ENCODE data around the gene UBAC1.

UBAC1 gene

GRCh38 chr9:135971892-135972291 lies 10.7 kb upstream of the UBAC1 start:
- no peak for ATAC-seq
- TF ChIP-seq TCF4 (CRISPR knock-in tag; IDR thresholded peaks at IDR 0.05; ENCODE audit: borderline replicate concordance) (no peak), CSDC2 (CRISPR knock-in tag; IDR thresholded peaks at IDR 0.05) (0 out of 2 replicates have a peak, but pooled peaks have one; percentile 75)

GRCh38 chr9:135971111-135971766 lies 10.1 kb upstream of the UBAC1 start:
- no peak for ATAC-seq

DNA sequence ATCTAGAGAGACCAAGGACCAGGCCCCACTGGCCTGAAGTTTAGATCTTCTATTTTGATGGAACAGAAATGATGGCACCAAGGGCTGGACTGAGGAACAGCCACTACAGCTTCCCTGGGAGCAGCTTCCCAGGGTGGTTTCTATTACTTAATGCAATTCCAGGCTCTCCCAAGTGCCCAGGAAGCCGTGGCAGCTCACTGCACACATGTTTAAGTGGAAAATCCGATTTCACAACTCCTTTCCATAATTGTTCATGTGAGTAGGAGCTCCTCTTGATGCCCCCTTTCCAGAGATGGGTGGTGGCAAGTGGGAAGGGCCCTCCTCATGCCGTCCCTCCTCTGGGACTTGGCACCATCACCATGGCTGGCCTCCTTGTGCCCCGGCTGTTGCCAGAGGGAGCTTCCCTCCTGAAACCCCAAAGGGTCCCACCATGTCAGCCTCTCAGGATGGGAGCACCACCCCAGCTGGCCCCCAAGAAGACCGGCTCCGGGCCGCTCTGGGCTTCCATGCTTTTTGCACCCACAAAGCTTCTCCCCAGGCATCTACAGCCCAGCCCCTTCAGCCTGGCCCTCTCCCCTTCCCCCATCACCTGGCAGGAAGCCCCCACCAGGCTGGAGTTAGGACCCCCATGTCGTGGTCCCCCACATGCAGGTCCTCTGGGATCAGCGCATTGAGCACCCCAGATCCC lies 9.1 kb upstream of the UBAC1 start:
- TF ChIP-seq TCF4 (CRISPR knock-in tag; IDR thresholded peaks at IDR 0.05; ENCODE audit: borderline replicate concordance) (no peak), ZFP30 (CRISPR knock-in tag; IDR thresholded peaks at IDR 0.05) (no peak), ZC3H10 (CRISPR knock-in tag; IDR thresholded peaks at IDR 0.05) (no peak), CREB5 (CRISPR knock-in tag; IDR thresholded peaks at IDR 0.05; ENCODE audit: low read depth) (no peak)
- TF ChIP-seq, protein P1, sequence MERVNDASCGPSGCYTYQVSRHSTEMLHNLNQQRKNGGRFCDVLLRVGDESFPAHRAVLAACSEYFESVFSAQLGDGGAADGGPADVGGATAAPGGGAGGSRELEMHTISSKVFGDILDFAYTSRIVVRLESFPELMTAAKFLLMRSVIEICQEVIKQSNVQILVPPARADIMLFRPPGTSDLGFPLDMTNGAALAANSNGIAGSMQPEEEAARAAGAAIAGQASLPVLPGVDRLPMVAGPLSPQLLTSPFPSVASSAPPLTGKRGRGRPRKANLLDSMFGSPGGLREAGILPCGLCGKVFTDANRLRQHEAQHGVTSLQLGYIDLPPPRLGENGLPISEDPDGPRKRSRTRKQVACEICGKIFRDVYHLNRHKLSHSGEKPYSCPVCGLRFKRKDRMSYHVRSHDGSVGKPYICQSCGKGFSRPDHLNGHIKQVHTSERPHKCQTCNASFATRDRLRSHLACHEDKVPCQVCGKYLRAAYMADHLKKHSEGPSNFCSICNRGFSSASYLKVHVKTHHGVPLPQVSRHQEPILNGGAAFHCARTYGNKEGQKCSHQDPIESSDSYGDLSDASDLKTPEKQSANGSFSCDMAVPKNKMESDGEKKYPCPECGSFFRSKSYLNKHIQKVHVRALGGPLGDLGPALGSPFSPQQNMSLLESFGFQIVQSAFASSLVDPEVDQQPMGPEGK (CRISPR knock-in tag; IDR thresholded peaks at IDR 0.05; ENCODE audit: borderline replicate concordance), result no peak
- ATAC-seq, result no peak

More at GRCh38 chr9:135971111-135971766, 10.1 kb upstream of the UBAC1 start:
- TF ChIP-seq ARNTL (CRISPR knock-in tag; IDR thresholded peaks at IDR 0.05; ENCODE audit: borderline replicate concordance, low read depth) (no peak), TOX (CRISPR knock-in tag; IDR thresholded peaks at IDR 0.05; ENCODE audit: borderline replicate concordance) (no peak), BACH2 (CRISPR knock-in tag; IDR thresholded peaks at IDR 0.05; ENCODE audit: borderline replicate concordance) (no peak), TCF4 (CRISPR knock-in tag; IDR thresholded peaks at IDR 0.05; ENCODE audit: borderline replicate concordance) (no peak), CREB5 (CRISPR knock-in tag; IDR thresholded peaks at IDR 0.05; ENCODE audit: low read depth) (no peak), ZC3H10 (CRISPR knock-in tag; IDR thresholded peaks at IDR 0.05) (no peak), CSDC2 (CRISPR knock-in tag; IDR thresholded peaks at IDR 0.05) (no peak), CSRNP3 (CRISPR knock-in tag; IDR thresholded peaks at IDR 0.05) (no peak), ZNF70 (CRISPR knock-in tag; IDR thresholded peaks at IDR 0.05) (no peak), ZNF8 (CRISPR knock-in tag; IDR thresholded peaks at IDR 0.05) (no peak), ZFP30 (CRISPR knock-in tag; IDR thresholded peaks at IDR 0.05) (no peak)

DNA sequence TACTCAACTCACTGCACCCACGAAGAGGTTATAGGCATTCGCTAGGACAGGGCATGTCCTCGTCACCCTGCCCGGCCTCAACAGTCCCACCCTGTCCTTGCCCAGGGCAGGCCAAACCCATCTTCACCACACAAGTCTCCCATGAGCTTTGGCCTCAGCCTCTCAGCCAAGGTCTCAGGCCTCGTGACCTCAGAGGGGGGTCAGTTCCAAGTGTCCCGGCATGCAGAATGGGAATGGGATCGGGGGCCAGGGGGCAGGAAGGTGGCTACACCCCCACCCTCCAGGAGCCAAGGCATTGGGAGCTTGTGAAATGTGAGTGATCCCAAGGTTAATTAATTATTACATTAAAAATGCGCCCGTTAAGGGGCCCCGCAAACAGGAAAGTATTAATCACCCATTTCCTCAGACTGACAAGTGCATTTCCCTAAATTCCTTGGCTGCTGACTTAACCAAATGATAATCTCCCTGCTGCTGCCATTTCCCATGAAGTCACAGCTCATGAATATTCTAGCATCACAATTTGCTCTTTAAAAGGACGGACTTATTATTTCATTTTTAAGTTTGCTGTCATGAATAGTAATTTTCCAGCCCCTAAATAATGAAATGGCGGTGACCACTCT lies 8.0 kb upstream of the UBAC1 start:
- no peak for ATAC-seq
- no peak for TF ChIP-seq PPARA (CRISPR knock-in tag; IDR thresholded peaks at IDR 0.05; ENCODE audit: borderline replicate concordance)
- TF ChIP-seq ZFP30 (CRISPR knock-in tag; IDR thresholded peaks at IDR 0.05), result no peak
- TF ChIP-seq, protein P1 (CRISPR knock-in tag; IDR thresholded peaks at IDR 0.05; ENCODE audit: borderline replicate concordance), result no peak
- no peak for TF ChIP-seq POU6F1 (CRISPR knock-in tag; IDR thresholded peaks at IDR 0.05; ENCODE audit: borderline replicate concordance, low read depth)
- TF ChIP-seq, protein P2, sequence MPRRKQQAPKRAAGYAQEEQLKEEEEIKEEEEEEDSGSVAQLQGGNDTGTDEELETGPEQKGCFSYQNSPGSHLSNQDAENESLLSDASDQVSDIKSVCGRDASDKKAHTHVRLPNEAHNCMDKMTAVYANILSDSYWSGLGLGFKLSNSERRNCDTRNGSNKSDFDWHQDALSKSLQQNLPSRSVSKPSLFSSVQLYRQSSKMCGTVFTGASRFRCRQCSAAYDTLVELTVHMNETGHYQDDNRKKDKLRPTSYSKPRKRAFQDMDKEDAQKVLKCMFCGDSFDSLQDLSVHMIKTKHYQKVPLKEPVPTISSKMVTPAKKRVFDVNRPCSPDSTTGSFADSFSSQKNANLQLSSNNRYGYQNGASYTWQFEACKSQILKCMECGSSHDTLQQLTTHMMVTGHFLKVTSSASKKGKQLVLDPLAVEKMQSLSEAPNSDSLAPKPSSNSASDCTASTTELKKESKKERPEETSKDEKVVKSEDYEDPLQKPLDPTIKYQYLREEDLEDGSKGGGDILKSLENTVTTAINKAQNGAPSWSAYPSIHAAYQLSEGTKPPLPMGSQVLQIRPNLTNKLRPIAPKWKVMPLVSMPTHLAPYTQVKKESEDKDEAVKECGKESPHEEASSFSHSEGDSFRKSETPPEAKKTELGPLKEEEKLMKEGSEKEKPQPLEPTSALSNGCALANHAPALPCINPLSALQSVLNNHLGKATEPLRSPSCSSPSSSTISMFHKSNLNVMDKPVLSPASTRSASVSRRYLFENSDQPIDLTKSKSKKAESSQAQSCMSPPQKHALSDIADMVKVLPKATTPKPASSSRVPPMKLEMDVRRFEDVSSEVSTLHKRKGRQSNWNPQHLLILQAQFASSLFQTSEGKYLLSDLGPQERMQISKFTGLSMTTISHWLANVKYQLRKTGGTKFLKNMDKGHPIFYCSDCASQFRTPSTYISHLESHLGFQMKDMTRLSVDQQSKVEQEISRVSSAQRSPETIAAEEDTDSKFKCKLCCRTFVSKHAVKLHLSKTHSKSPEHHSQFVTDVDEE (CRISPR knock-in tag; IDR thresholded peaks at IDR 0.05), result no peak
- TF ChIP-seq ZNF565 (CRISPR knock-in tag; conservative IDR thresholded peaks at IDR 0.05; ENCODE audit: low read depth), result no peak
- TF ChIP-seq SNAI2 (CRISPR knock-in tag; IDR thresholded peaks at IDR 0.05), result no peak

Measured in SK-N-SH treated with all-trans-retinoic acid at 6 μM for 48 hours (cell line).